Aorta (tissue), 5 donors: ENCODE measurements around the gene CNTN6. TPM values are rescaled to one million over a fixed set of nuclear protein-coding genes. Genes with fewer than 3 reads are reported as not detected.

Experiments used
- ATAC-seq: fragments of 200-7000 bp; cut with Tn5 transposase; one replicate; pipeline ENCODE4 v1.9.1; 2022; ENCODE audit warnings: moderate library complexity; ENCODE audit not compliant: low FRiP score
- DNase-seq, 2 donors: peaks; one replicate each; pipeline ENCODE4 v3.0.0-alpha.2; 2020
- H3K27ac ChIP-seq, 2 donors: one replicate each; pipeline ENCODE4 v1.5.1; 2013; ENCODE audit warnings: low read length in 2 of 2, mild to moderate bottlenecking in 2 of 2, moderate library complexity in 2 of 2, control low read depth in 1 of 2, inconsistent platforms in 1 of 2, low read depth in 1 of 2
- H3K27me3 ChIP-seq, 2 donors: one replicate each; pipeline ENCODE4 v1.6.1; 2013; ENCODE audit warnings: control low read depth in 1 of 2, low read length in 1 of 2, mild to moderate bottlenecking in 1 of 2, moderate library complexity in 1 of 2; ENCODE audit not compliant: insufficient read depth in 2 of 2, control insufficient read depth in 1 of 2
- H3K36me3 ChIP-seq, 2 donors: one replicate each; pipeline ENCODE4 v1.6.1; 2013; ENCODE audit warnings: control low read depth in 1 of 2, low read length in 1 of 2, mild to moderate bottlenecking in 1 of 2; ENCODE audit not compliant: insufficient read depth in 2 of 2, control insufficient read depth in 1 of 2
- H3K4me1 ChIP-seq, 2 donors: one replicate each; pipeline ENCODE4 v1.6.1; 2013; ENCODE audit warnings: low read length in 2 of 2, control low read depth in 1 of 2, mild to moderate bottlenecking in 1 of 2, moderate library complexity in 1 of 2; ENCODE audit not compliant: insufficient read depth in 2 of 2, control insufficient read depth in 1 of 2
- H3K4me3 ChIP-seq, 2 donors: one replicate each; pipeline ENCODE4 v1.5.1; 2013; ENCODE audit warnings: low read length in 2 of 2, control low read depth in 1 of 2, mild to moderate bottlenecking in 1 of 2
- H3K9me3 ChIP-seq: one replicate; pipeline ENCODE4 v1.6.1; 2013; ENCODE audit warnings: mild to moderate bottlenecking, low read length; ENCODE audit not compliant: control insufficient read depth
- WGBS, 2 donors: extraction: QIAGEN DNeasy Blood & Tissue Kit; methylation state at CpG; one replicate each; pipeline ENCODE4 v1.1.7; 2013; 5-methylcytosine and 5-hydroxymethylcytosine counted together
- intact Hi-C, 2 donors: fragments of 100-400 bp; cut with DNase I; formaldehyde crosslinking; loops; one replicate each; pipeline versions ENCODE4 v1.14.2 to v1.15.0; 2022
- polyA plus RNA-seq, 2 donors: library from polyadenylated mRNA; stranded (reverse); fragments of 200-250 nt; gene quantifications; one replicate each; pipeline ENCODE4 v1.2.3, GENCODE V29; 2013
- total RNA-seq, 2 donors: library from RNA; stranded (reverse); fragmentation: NEBNext Ultra II Directional; extraction: Animal tissue kit (Norgen Biotek cat#: 25700); gene quantifications; one replicate each; pipeline ENCODE4 v1.2.1, GENCODE V29; 2021
- donor health status: healthy with polysubstance abuse.
- donor health status: Bipolar disorder and iron deficiency.
- donor health status: DM: no; HTN: no; CAD: no.
- donor health status: DM: no; HTN: no; CAD: no.
- donor health status: DM: yes; HTN: yes; CAD: no.

Gene CNTN6
- total and polyA plus RNA-seq, 4 donors, result 0.26 to 0.64 (median 0.48) TPM; not detected in 1

GRCh38 chr3:1439395-1439794 is 346.6 kb downstream of the CNTN6 start:
- Histone ChIP-seq H3K27me3 (no peaks in the 10 kb centered on the region), H3K4me3 (no peak overlapping the region), H3K4me1 (no peaks in the 10 kb centered on the region), H3K36me3 (no peaks in the 10 kb centered on the region), H3K9me3 (no peaks in the 10 kb centered on the region), H3K27ac (no peak overlapping the region)
- WGBS, 2 donors, result 94 to 100% methylated on average over 2 of the region's 2 CpGs
- DNase-seq, result no peak
- intact Hi-C loops, result no loop called here
- ATAC-seq, result no peak

- DNase-seq (no peak), ATAC-seq (no peak)
- Histone ChIP-seq H3K4me1 (no peaks in the 10 kb centered on the region), H3K4me3 (no peak overlapping the region), H3K27ac (no peak overlapping the region), H3K27me3 (no peaks in the 10 kb centered on the region), H3K9me3 (no peaks in the 10 kb centered on the region), H3K36me3 (no peaks in the 10 kb centered on the region)
- intact Hi-C loops, result no loop called here
- WGBS, 2 donors, result 93 to 94% methylated on average over 3 of the region's 3 CpGs
Observed at GRCh38 chr3:1442271-1442670, 349.4 kb downstream of the CNTN6 start.

DNA sequence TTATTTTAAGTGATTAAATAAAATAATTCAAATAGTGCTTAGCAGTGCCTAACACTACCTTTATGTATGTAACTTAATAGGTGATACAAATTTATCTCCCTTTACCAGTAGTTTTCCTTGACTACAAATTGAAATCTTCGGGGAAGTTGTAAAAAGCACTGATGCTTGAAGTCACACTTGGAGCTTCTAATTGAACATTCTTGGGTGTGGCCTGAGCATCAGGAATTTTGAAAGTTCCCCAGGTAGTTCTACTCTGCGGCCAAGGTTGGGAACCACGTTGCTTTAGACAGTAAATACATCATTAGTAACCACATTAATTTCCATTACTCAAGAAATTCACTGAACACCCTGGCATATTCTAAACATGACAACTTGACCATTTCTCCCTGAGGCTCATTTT is 351.4 kb downstream of the CNTN6 start:
- ATAC-seq (no peak), DNase-seq (no peak)
- Histone ChIP-seq H3K9me3 (no peaks in the 10 kb centered on the region), H3K36me3 (no peaks in the 10 kb centered on the region), H3K4me3 (no peak overlapping the region), H3K4me1 (no peaks in the 10 kb centered on the region), H3K27ac (no peak overlapping the region), H3K27me3 (no peaks in the 10 kb centered on the region)
- WGBS, 2 donors, result 89 to 91% methylated on average over 3 of the region's 3 CpGs
- intact Hi-C loops, result no loop called here

DNA sequence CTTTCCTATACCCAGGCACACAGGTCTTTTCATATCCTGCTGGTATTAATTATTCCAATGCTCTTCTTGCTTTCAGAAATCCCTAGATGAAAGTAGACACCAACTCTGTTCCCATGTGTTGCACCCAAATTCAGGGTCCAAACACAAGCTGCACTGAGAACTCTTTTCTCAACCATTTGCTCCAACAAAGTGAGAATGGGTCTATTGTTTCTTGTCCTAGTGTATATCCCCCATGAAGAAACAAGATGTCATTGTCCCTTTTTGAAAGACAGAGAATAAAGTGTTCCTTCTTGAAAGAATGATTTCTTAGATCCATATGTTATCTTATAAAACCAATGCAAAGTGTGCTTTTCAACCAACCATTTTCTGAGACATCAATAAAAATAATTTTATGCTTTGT is 353.7 kb downstream of the CNTN6 start:
- DNase-seq, result no peak
- Histone ChIP-seq H3K36me3 (no peaks in the 10 kb centered on the region), H3K27me3 (no peaks in the 10 kb centered on the region), H3K4me1 (no peaks in the 10 kb centered on the region), H3K4me3 (no peak overlapping the region), H3K27ac (no peak overlapping the region), H3K9me3 (no peaks in the 10 kb centered on the region)
- ATAC-seq, result no peak
- intact Hi-C loops, result no loop called here

GRCh38 chr3:1447452-1447851 is 354.6 kb downstream of the CNTN6 start:
- Histone ChIP-seq H3K9me3 (no peaks in the 10 kb centered on the region), H3K36me3 (no peaks in the 10 kb centered on the region), H3K27me3 (no peaks in the 10 kb centered on the region), H3K27ac (no peak overlapping the region), H3K4me3 (no peak overlapping the region), H3K4me1 (no peaks in the 10 kb centered on the region)
- intact Hi-C loops, result no loop called here
- 68 to 84% methylated on average over 1 of the region's 1 CpG for WGBS, 2 donors
- no peak for DNase-seq
- ATAC-seq, result no peak

DNA sequence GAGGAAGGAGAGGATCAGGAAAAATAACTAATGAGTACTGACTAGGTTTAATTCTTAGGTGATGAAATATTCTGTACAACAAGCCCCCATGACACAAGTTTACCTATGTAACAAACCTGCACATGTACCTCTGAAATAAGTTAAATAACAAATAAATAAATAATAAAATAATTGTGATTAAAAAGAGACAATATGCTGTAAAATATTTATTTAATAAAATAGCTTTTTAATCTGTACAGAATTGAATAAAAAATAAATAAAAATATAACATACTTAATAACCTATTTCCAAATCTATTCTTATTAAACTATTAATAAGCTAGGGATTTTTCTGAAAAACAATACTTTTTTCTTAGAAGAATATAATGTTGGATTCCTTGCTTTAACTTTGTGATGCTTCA is 355.6 kb downstream of the CNTN6 start:
- H3K27ac ChIP-seq, result no peak overlapping the region
- H3K27me3 ChIP-seq, result no peaks in the 10 kb centered on the region
- no peak overlapping the region for H3K4me3 ChIP-seq
- H3K4me1 ChIP-seq, result no peaks in the 10 kb centered on the region
- ATAC-seq, result no peak
- H3K36me3 ChIP-seq, result no peaks in the 10 kb centered on the region
- intact Hi-C loops, result no loop called here
- no peaks in the 10 kb centered on the region for H3K9me3 ChIP-seq
- DNase-seq, result no peak
